Parietal lobe (tissue), 2 donors: ENCODE measurements around the gene CD37. TPM values are rescaled to one million over a fixed set of nuclear protein-coding genes. Genes with fewer than 3 reads are reported as not detected.

Experiments
- small RNA-seq: library from RNA; depleted of rRNA; stranded (forward); fragments of <200 nt; gene quantifications from one replicate; pipeline ENCODE3, GENCODE V24; 2014; ENCODE audit warnings: low replicate concordance
- total RNA-seq: library from RNA; depleted of rRNA; stranded (reverse); fragments of >200 nt; gene quantifications from one replicate; pipeline ENCODE4 v1.2.3, GENCODE V29; 2014

CD37 gene
- total RNA-seq, result 0.94 TPM

GRCh38 chr19:49335071-49335783 lies at the start of gene CD37:
Gene CD37 (plus strand): TSS chr19:49335406. CDS start chr19:49335541, 135 bp downstream.

GRCh38 chr19:49324801-49325576 lies 10.2 kb upstream of the CD37 start, which contains the start of gene SLC6A16:
Gene SLC6A16 (minus strand): TSS chr19:49325191. CDS start chr19:49311347, 13,844 bp downstream.

GRCh38 chr19:49362048-49362928 lies 27.1 kb downstream of the CD37 start, which contains the start of gene TEAD2:
Gene TEAD2 (minus strand): TSS chr19:49362416. CDS start chr19:49360075, 2,341 bp downstream.

GRCh38 chr19:49363268-49364082 lies 28.3 kb downstream of the CD37 start, which contains the start of gene DKKL1:
Gene DKKL1 (plus strand): TSS chr19:49363877. CDS start chr19:49363999, 122 bp downstream.

GRCh38 chr19:49387936-49388372 lies 52.7 kb downstream of the CD37 start, which contains the start of gene KASH5:
Gene KASH5 (plus strand): TSS chr19:49388249. CDS start chr19:49390884, 2,635 bp downstream.

Small RNA genes within 50 kb of the gene (small RNA-seq; reads per million reads assigned to genes)
- not detected for gene MIR4324

Other genes with a start within 250 kb of the CD37 start
- 278 TPM for gene SNRNP70, start 250.0 kb upstream of the CD37 start, total RNA-seq
- 21.6 TPM for gene LIN7B, start 221.0 kb upstream of the CD37 start, total RNA-seq
- gene C19orf73, start 216.3 kb upstream of the CD37 start, total RNA-seq, result not detected
- gene PPFIA3, start 215.9 kb upstream of the CD37 start, total RNA-seq, result 37.6 TPM
- 0.31 TPM for gene HRC, start 180.0 kb upstream of the CD37 start, total RNA-seq
- 6.6 TPM for gene TRPM4, start 177.6 kb upstream of the CD37 start, total RNA-seq
- 0.94 TPM for gene SLC6A16, start 10.2 kb upstream of the CD37 start, total RNA-seq
- gene TEAD2, start 27.0 kb downstream of the CD37 start, total RNA-seq, result 9.4 TPM
- 1.9 TPM for gene DKKL1, start 28.5 kb downstream of the CD37 start, total RNA-seq
- gene KASH5, start 52.8 kb downstream of the CD37 start, total RNA-seq, result not detected
- gene PTH2, start 88.0 kb downstream of the CD37 start, total RNA-seq, result not detected
- gene GFY, start 90.0 kb downstream of the CD37 start, total RNA-seq, result not detected
- 36.6 TPM for gene SLC17A7, start 106.1 kb downstream of the CD37 start, total RNA-seq
- 62.9 TPM for gene PIH1D1, start 116.4 kb downstream of the CD37 start, total RNA-seq
- gene ALDH16A1, start 117.8 kb downstream of the CD37 start, total RNA-seq, result 7.5 TPM
- gene FLT3LG, start 138.8 kb downstream of the CD37 start, total RNA-seq, result not detected
- 2,146 TPM for gene RPL13A, start 152.2 kb downstream of the CD37 start, total RNA-seq
- gene RPS11, start 161.0 kb downstream of the CD37 start, total RNA-seq, result 4,186 TPM
- 11.6 TPM for gene FCGRT, start 177.3 kb downstream of the CD37 start, total RNA-seq
- 4.7 TPM for gene RCN3, start 192.6 kb downstream of the CD37 start, total RNA-seq
- 32.9 TPM for gene NOSIP, start 245.2 kb downstream of the CD37 start, total RNA-seq
- gene PRRG2, start 245.9 kb downstream of the CD37 start, total RNA-seq, result 0.94 TPM